K562 (cell line): Measurements from ENCODE around the gene NR6A1. TPM values are rescaled to one million over a fixed set of nuclear protein-coding genes. Genes with fewer than 3 reads are reported as not detected.

Experiments used
- ATAC-seq: fragments of 200-7000 bp; cut with Tn5 transposase; 3 replicates; pipeline ENCODE4 v1.9.1; 2020; ENCODE audit warnings: moderate library complexity
- BruUV-seq: library from RNA; stranded (reverse); fragments of 400-500 nt; replicated peaks from 2 replicates; lab custom pipeline; 2021; lab: Mats Ljungman, UMichigan
- CTCF ChIA-PET: fragments of 300-600 bp; formaldehyde crosslinking; extraction: SDS; loops from one replicate; lab custom pipeline; 2021; ENCODE audit warnings: low intra/inter-chr PET ratio; lab: Yijun Ruan, JAX
- POLR2A ChIA-PET: fragments of 300-600, 350-650 bp; sonication (Branson Sonifier 250); formaldehyde crosslinking; extraction: SDS; loops from one replicate; lab custom pipeline; 2021; ENCODE audit warnings: antibody characterized with exemption, inconsistent platforms; lab: Yijun Ruan, JAX
- DNase-seq, 4 experiments: peaks; one replicate each; pipeline versions ENCODE4 v3.0.0 to v3.0.0-alpha.2; 2011 to 2018; ENCODE audit warnings: low spot score in 3 of 4, mixed read lengths in 3 of 4; ENCODE audit errors: extremely low read depth in 1 of 4
- FAIRE-seq: peaks from 2 replicates; lab custom pipeline; 2011; peaks lifted over from hg19 to GRCh38; lab: Jason Lieb, UNC
- H2AFZ ChIP-seq: 2 replicates; pipeline ENCODE4 v1.6.0; 2011; ENCODE audit warnings: low read depth, low read length, control low read depth, inconsistent platforms
- H3K27ac ChIP-seq: fragments of 200-600 bp; 3 replicates; pipeline ENCODE4 v1.8.0; 2011; ENCODE audit warnings: low read depth, mild to moderate bottlenecking, control low read depth, inconsistent platforms, low read length, moderate library complexity, mixed read lengths; ENCODE audit errors: extremely low read depth
- H3K27me3 ChIP-seq, 2 experiments: fragments of 300-600 bp in 1 of 2; 2 replicates in 1 of 2; 3 replicates in 1 of 2; pipeline versions ENCODE4 v1.6.0 to v1.8.0; 2011; ENCODE audit warnings: inconsistent platforms in 2 of 2, low read length in 2 of 2, mild to moderate bottlenecking in 1 of 2, mixed read lengths in 1 of 2, moderate library complexity in 1 of 2; ENCODE audit not compliant: control insufficient read depth in 2 of 2, insufficient read depth in 2 of 2
- H3K36me3 ChIP-seq: fragments of 300-600 bp; 3 replicates; pipeline ENCODE4 v1.8.0; 2011; ENCODE audit warnings: mild to moderate bottlenecking, low read length, inconsistent platforms; ENCODE audit not compliant: control insufficient read depth, insufficient read depth
- H3K4me1 ChIP-seq, 2 experiments: fragments of 200-600 bp in 1 of 2; replicated peaks in 1 of 2; 2 replicates in 1 of 2; 3 replicates in 1 of 2; pipeline versions ENCODE4 v1.5.1 to v1.8.0; 2011; ENCODE audit warnings: inconsistent platforms in 2 of 2, low read length in 2 of 2, mild to moderate bottlenecking in 1 of 2, mixed read lengths in 1 of 2, moderate library complexity in 1 of 2; ENCODE audit not compliant: control insufficient read depth in 2 of 2, insufficient read depth in 2 of 2
- H3K4me2 ChIP-seq: 2 replicates; pipeline ENCODE4 v1.6.1; 2011; ENCODE audit warnings: low read length, control low read depth, inconsistent platforms, mixed read lengths; ENCODE audit not compliant: insufficient read depth
- H3K4me3 ChIP-seq: fragments of 200-600 bp; sonication (generic), shearing (Covaris generic); 2 replicates; pipeline ENCODE4 v1.5.1; 2016; ENCODE audit warnings: control low read depth, inconsistent platforms
- H3K79me2 ChIP-seq: fragments of 200-600 bp; 3 replicates; pipeline ENCODE4 v1.8.0; 2011; ENCODE audit warnings: low read length, inconsistent platforms; ENCODE audit not compliant: control insufficient read depth, insufficient read depth
- H3K9ac ChIP-seq, 2 experiments: 2 replicates each; pipeline versions ENCODE4 v1.6.0 to v1.6.1; 2011; ENCODE audit warnings: low read depth in 2 of 2, low read length in 2 of 2, control low read depth in 1 of 2, inconsistent platforms in 1 of 2, mild to moderate bottlenecking in 1 of 2, mixed read lengths in 1 of 2; ENCODE audit not compliant: insufficient read depth in 1 of 2
- H3K9me1 ChIP-seq: one replicate; pipeline ENCODE4 v1.6.0; 2011; ENCODE audit warnings: inconsistent platforms, mild to moderate bottlenecking, low read length, moderate library complexity; ENCODE audit not compliant: control insufficient read depth, insufficient read depth
- H3K9me3 ChIP-seq: replicated peaks from 2 replicates; pipeline ENCODE4 v1.5.1; 2011; ENCODE audit warnings: low read depth, low read length, inconsistent platforms; ENCODE audit not compliant: control insufficient read depth, insufficient read depth
- H4K20me1 ChIP-seq: replicated peaks from 2 replicates; pipeline ENCODE4 v1.6.1; 2011; ENCODE audit warnings: low read length, inconsistent platforms, mixed read lengths; ENCODE audit not compliant: control insufficient read depth, insufficient read depth
- EP400 ChIP-seq: fragments of 450-650 bp; IDR thresholded peaks from 2 replicates; pipeline ENCODE4 v1.6.1; 2017; ENCODE audit warnings: antibody characterized with exemption, mild to moderate bottlenecking, moderate library complexity
- FUS ChIP-seq: fragments of 200-400 bp; formaldehyde crosslinking; optimal IDR thresholded peaks from 2 replicates; pipeline ENCODE3; 2017; ENCODE audit warnings: low read depth, low read length
- KLF10 ChIP-seq: fragments of 250-450 bp; sonication (Bioruptor Pico); IDR thresholded peaks from 2 replicates; pipeline ENCODE4 v1.6.1; 2021; ENCODE audit warnings: matching md5 sums
- MTA3 ChIP-seq: fragments of 450-650 bp; formaldehyde crosslinking; IDR thresholded peaks from 2 replicates; pipeline ENCODE4 v1.6.1; 2017; ENCODE audit warnings: mild to moderate bottlenecking, borderline replicate concordance
- NCOA1 ChIP-seq: fragments of 450-650 bp; IDR thresholded peaks from 2 replicates; pipeline ENCODE4 v1.6.1; 2016; ENCODE audit warnings: low read depth
- TAF15 ChIP-seq: fragments of 200-400 bp; formaldehyde crosslinking; IDR thresholded peaks from 2 replicates; pipeline ENCODE4 v1.6.1; 2017; ENCODE audit warnings: mild to moderate bottlenecking, low read depth, low read length, moderate library complexity
- USF2 ChIP-seq: sonication (generic); formaldehyde crosslinking; IDR thresholded peaks from 2 replicates; pipeline ENCODE4 v1.5.0; 2020; ENCODE audit warnings: missing genetic modification reagents
- whole genome bisulfite sequencing: fragments of 100-300 bp; shearing (Covaris generic); methylation state at CpG from one replicate; pipeline ENCODE4 v1.1.6; 2016; ENCODE audit warnings: low coverage, mixed read lengths; ENCODE audit not compliant: insufficient coverage; ENCODE audit errors: missing lambda C conversion rate; 5-methylcytosine and 5-hydroxymethylcytosine counted together
- in situ Hi-C: fragments of 300-500 bp; cut with MboI; formaldehyde crosslinking; loops from 4 replicates; pipeline ENCODE4 v1.15.0; 2018; ENCODE audit warnings: inconsistent platforms, mixed read lengths
- intact Hi-C: fragments of 100-400 bp; cut with micrococcal nuclease; formaldehyde crosslinking; loops from 2 replicates; pipeline ENCODE4 v1.14.2; 2022
- polyA plus RNA-seq, 8 experiments: library from polyadenylated mRNA; depleted of rRNA in 4 of 8; stranded (reverse) in 5 of 8; unstranded in 3 of 8; fragments of >200 nt; fragmentation: Nextera tagmentation in 2 of 8; fragmentation: Illumina TruSeq in 1 of 8; extraction: Ambion mirVana in 2 of 8; extraction: Trizol in 1 of 8; gene quantifications; 2 replicates each; pipeline versions ENCODE4 v1.2.1 to v1.2.3, GENCODE V29; 2011 to 2014; ENCODE audit warnings: inconsistent platforms in 1 of 8, missing spikeins in 1 of 8
- total RNA-seq, 7 experiments: library from RNA; depleted of rRNA in 6 of 7; stranded (reverse); fragments of >200 nt in 6 of 7; fragmentation: Illumina TruSeq in 2 of 7; extraction: Trizol in 2 of 7; gene quantifications; 2 replicates each; pipeline versions ENCODE4 v1.2.1 to v1.2.3, GENCODE V29; 2011 to 2021; ENCODE audit warnings: low replicate concordance in 1 of 7
- TF ChIP-seq, protein P1 (sequence below): IDR thresholded peaks from 2 replicates; pipeline ENCODE4 v1.6.1; 2012; ENCODE audit warnings: low read depth, low read length, improper control_type of control experiment, borderline replicate concordance

NR6A1 gene
- total and polyA plus RNA-seq, 9 of the 15 experiments (the other 6 are each of a cell fraction or from before 2014, with no cell fraction given): 9.7 to 55.4 (median 28.3) TPM

DNA sequence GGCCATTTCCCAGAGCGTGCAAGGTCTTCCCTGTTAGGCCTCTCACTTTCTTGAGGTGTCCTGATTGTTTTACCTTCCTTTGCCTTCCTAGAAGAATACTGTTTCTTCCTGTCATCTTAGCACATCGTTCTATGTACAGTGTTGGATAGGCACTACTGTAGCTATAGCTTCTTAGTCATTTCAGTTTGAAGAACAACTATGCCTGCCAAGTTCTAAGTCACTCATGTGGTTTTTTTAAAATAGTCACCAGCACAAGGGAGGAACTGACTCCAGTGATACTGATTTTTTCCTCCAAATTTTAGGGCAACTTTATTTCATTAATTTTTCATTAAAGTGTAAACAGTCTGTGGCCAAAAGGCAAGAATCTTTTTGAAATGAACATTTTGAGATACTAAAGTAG lies 141.5 kb downstream of the NR6A1 start (continued):
- TF ChIP-seq, protein P1, sequence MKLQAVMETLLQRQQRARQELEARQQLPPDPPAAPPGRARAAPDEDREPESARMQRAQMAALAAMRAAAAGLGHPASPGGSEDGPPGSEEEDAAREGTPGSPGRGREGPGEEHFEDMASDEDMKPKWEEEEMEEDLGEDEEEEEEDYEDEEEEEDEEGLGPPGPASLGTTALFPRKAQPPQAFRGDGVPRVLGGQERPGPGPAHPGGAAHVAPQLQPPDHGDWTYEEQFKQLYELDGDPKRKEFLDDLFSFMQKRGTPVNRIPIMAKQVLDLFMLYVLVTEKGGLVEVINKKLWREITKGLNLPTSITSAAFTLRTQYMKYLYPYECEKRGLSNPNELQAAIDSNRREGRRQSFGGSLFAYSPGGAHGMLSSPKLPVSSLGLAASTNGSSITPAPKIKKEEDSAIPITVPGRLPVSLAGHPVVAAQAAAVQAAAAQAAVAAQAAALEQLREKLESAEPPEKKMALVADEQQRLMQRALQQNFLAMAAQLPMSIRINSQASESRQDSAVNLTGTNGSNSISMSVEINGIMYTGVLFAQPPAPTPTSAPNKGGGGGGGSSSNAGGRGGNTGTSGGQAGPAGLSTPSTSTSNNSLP: no peak
- TF ChIP-seq MTA3 (no peak), TAF15 (no peak), KLF10 (CRISPR knock-in tag) (no peak), EP400 (no peak), FUS (no peak)

- ChIA-PET CTCF (no interaction called here), POLR2A (interaction anchor here (0.7 kb wide), 1 partner anchor 86 kb away, joined by 3 read pairs; no protein-coding TSS in a partner anchor)
- no peaks in the 10 kb centered on the region for H3K36me3 ChIP-seq
- no peak for FAIRE-seq
- H3K9me3 ChIP-seq: no peaks in the 10 kb centered on the region
- BruUV-seq: no TSS peak
- H2AFZ ChIP-seq: no peak overlapping the region
- ATAC-seq: no peak
- in situ Hi-C loops: no loop called here
- 93% methylated on average over 11 of the region's 11 CpGs for WGBS
- H3K27ac ChIP-seq: no peak overlapping the region
- no peak overlapping the region for H3K4me3 ChIP-seq
- intact Hi-C loops: no loop called here
- H3K4me1 ChIP-seq: peaks cover 0 to 6% of the 10 kb centered on the region in 2 experiments; a peak in 1 of 5 replicates
- no peak overlapping the region for H3K4me2 ChIP-seq
- TF ChIP-seq USF2 (CRISPR knock-in tag): no peak
- no peak for TF ChIP-seq NCOA1
- no peaks in the 10 kb centered on the region for H4K20me1 ChIP-seq
- no peaks in the 10 kb centered on the region for H3K79me2 ChIP-seq
- H3K9ac ChIP-seq: no peak overlapping the region
- no peaks in the 10 kb centered on the region for H3K27me3 ChIP-seq
- no peak for DNase-seq
- no peaks in the 10 kb centered on the region for H3K9me1 ChIP-seq
Observed at GRCh38 chr9:124628741-124629140, 142.4 kb downstream of the NR6A1 start.
